22Rv1 (cell line): ENCODE measurements around the gene PKHD1.

ENCODE experiments used
- CTCF ChIP-seq: fragments of 450-650 bp; IDR thresholded peaks from 2 replicates; pipeline ENCODE4 v1.5.1; 2017; ENCODE audit warnings: mild to moderate bottlenecking
- ZFX ChIP-seq: fragments of 450-650 bp; IDR thresholded peaks from 2 replicates; pipeline ENCODE4 v1.6.1; 2017; ENCODE audit warnings: antibody characterized with exemption, borderline replicate concordance

GRCh38 chr6:51995214-51995755 lies 92.1 kb downstream of the PKHD1 start:
- no peak for TF ChIP-seq CTCF
- no peak for TF ChIP-seq ZFX
